OCI-LY3 (cell line): ENCODE results near the gene CERS6.

Source experiments
- EZH2phosphoT487 ChIP-seq: fragments of 200-600 bp; shearing (Covaris generic); IDR thresholded peaks from 2 replicates; pipeline ENCODE4 v1.6.1; 2018; ENCODE audit warnings: antibody characterized with exemption, mixed run types, low read depth
- TF ChIP-seq, protein P1 (sequence below): fragments of 200-600, 300-600 bp; sonication (generic); IDR thresholded peaks from 2 replicates; pipeline ENCODE4 v1.5.1; 2014; ENCODE audit warnings: antibody characterized with exemption, low read length, low read depth

DNA sequence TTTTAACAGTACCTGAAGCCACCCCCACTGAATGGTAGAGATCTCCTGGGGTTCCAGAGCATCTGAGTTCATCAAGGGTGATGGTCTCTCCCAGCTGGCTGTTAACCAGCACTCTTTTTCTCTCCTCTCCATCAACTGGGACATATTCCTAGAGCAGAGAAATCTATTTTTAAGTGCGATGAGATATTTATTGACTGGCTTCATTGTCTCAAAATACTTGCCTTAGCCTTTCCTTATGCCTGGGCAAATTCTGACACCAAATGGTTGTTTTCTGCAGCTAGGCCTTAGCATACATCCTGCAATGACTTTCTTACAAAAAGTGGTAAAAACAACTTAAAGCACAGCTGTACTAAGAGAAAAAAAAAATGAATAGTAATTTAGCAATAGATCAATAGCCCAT, 365.9 kb downstream of the CERS6 start:
- TF ChIP-seq, protein P1, sequence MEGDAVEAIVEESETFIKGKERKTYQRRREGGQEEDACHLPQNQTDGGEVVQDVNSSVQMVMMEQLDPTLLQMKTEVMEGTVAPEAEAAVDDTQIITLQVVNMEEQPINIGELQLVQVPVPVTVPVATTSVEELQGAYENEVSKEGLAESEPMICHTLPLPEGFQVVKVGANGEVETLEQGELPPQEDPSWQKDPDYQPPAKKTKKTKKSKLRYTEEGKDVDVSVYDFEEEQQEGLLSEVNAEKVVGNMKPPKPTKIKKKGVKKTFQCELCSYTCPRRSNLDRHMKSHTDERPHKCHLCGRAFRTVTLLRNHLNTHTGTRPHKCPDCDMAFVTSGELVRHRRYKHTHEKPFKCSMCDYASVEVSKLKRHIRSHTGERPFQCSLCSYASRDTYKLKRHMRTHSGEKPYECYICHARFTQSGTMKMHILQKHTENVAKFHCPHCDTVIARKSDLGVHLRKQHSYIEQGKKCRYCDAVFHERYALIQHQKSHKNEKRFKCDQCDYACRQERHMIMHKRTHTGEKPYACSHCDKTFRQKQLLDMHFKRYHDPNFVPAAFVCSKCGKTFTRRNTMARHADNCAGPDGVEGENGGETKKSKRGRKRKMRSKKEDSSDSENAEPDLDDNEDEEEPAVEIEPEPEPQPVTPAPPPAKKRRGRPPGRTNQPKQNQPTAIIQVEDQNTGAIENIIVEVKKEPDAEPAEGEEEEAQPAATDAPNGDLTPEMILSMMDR = no peak
- no peak for TF ChIP-seq EZH2phosphoT487
